ENCODE data around the gene OTUD5.

OTUD5 gene, protein sequence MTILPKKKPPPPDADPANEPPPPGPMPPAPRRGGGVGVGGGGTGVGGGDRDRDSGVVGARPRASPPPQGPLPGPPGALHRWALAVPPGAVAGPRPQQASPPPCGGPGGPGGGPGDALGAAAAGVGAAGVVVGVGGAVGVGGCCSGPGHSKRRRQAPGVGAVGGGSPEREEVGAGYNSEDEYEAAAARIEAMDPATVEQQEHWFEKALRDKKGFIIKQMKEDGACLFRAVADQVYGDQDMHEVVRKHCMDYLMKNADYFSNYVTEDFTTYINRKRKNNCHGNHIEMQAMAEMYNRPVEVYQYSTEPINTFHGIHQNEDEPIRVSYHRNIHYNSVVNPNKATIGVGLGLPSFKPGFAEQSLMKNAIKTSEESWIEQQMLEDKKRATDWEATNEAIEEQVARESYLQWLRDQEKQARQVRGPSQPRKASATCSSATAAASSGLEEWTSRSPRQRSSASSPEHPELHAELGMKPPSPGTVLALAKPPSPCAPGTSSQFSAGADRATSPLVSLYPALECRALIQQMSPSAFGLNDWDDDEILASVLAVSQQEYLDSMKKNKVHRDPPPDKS

GRCh38 chrX:48957477-48957826, at the start of gene OTUD5:
Gene OTUD5 (minus strand): TSS chrX:48957607. CDS start chrX:48957570, 37 bp downstream.
- TF ChIP-seq CTCF (conservative IDR thresholded peaks at IDR 0.05) (no peak), ZFX (IDR thresholded peaks at IDR 0.05) (no peak)
- H3K27ac ChIP-seq, result peak within 1 kb of the TSS; percentile 88

- H3K27ac ChIP-seq, result peak overlapping the region; percentile 86
- TF ChIP-seq CTCF (conservative IDR thresholded peaks at IDR 0.05) (no peak), ZFX (IDR thresholded peaks at IDR 0.05) (no peak)
These were observed 46.3 kb upstream of the OTUD5 start for GRCh38 chrX:49003696-49004095.

- H3K27ac ChIP-seq, result peak within 1 kb of the TSS; percentile 86
- TF ChIP-seq ZFX (IDR thresholded peaks at IDR 0.05), result no peak
- no peak for TF ChIP-seq CTCF (conservative IDR thresholded peaks at IDR 0.05)
These were observed 44.9 kb upstream of the OTUD5 start, which contains the start of gene GRIPAP1 for GRCh38 chrX:49002091-49002935. Gene GRIPAP1 (minus strand): TSS chrX:49002264. CDS start chrX:49002229, 35 bp downstream.

- peak overlapping the region; percentile 86 for H3K27ac ChIP-seq
- TF ChIP-seq ZFX (IDR thresholded peaks at IDR 0.05), result no peak
- TF ChIP-seq CTCF (conservative IDR thresholded peaks at IDR 0.05), result no peak
These were observed 44.2 kb upstream of the OTUD5 start for GRCh38 chrX:49001521-49002090.

GRCh38 chrX:49000636-49001035, 43.2 kb upstream of the OTUD5 start:
- no peak for TF ChIP-seq CTCF (conservative IDR thresholded peaks at IDR 0.05)
- no peak for TF ChIP-seq ZFX (IDR thresholded peaks at IDR 0.05)
- no peak overlapping the region for H3K27ac ChIP-seq

DNA sequence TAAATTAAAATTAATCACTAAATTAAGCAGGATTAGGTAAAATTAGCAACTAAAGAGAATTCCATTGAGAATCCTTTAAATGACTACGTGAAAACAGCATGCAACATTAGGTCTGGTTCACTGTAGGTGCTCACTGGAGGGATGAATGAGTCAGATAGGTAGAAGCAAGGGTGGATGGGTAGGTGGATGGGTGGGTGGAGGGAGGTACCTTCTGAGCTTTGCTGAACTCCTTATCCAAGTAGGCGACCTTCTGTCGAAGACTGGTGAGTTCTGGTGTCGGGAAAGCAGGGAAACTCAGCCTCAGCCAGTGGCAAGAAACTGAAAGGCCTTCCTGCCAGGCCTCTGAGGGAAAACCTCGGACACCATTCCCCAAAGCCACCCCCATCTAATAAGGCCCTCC, 41.6 kb upstream of the OTUD5 start:
- H3K27ac ChIP-seq, result no peak overlapping the region
- TF ChIP-seq ZFX (IDR thresholded peaks at IDR 0.05) (no peak), CTCF (conservative IDR thresholded peaks at IDR 0.05) (no peak)

Data from C4-2B (cell line).